ENCODE measurements around the gene LPP. TPM values are rescaled to one million over a fixed set of nuclear protein-coding genes. Genes with fewer than 3 reads are reported as not detected.

Gene LPP
- total and polyA plus RNA-seq, 2 donors (not counting 1 experiment from before 2014, with no cell fraction given): 7.6 to 81.7 TPM

DNA sequence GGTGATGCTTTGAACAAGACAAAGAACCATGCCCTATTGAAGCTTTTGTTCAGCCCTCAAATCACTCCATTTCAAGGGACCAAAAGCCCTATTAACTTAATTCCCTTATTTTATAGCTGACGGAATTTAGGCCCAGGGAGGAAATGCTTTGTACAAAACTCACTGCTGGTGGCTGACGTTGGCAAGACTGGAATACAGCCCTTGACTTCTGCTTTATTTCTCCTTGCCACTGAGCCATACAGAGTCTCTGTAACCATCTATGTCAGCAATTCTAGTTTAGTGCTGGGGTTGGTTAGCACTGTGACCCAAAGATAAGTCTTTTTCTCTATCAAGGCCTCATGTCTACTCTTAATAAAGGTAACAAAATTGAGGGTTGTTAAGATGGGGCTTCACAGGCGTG, 701.7 kb downstream of the LPP start:
- Mint-ChIP-seq H3K4me1 (no peaks in the 10 kb centered on the region), H3K9me3 (ENCODE audit: insufficient read depth) (no peaks in the 10 kb centered on the region), H3K4me3 (no peak overlapping the region), H3K27ac (no peak overlapping the region), H3K27me3 (no peaks in the 10 kb centered on the region)
- ChIA-PET CTCF (interaction anchor here (0.5 kb wide), 1 partner anchor 41 kb away, joined by 5 read pairs; no protein-coding TSS in a partner anchor), POLR2A (no interaction called here)
- DNase-seq: no peak
- H3K4me1 ChIP-seq (ENCODE audit: control insufficient read depth in 2 of 2, insufficient read depth in 2 of 2, low read length in 2 of 2): no peaks in the 10 kb centered on the region
- H3K27me3 ChIP-seq (replicated peaks in 1 of 4; ENCODE audit: control extremely low read depth in 1 of 4, control insufficient read depth in 3 of 4, insufficient read depth in 4 of 4, low read length in 3 of 4): no peaks in the 10 kb centered on the region
- no peaks in the 10 kb centered on the region for H4K20me1 ChIP-seq (ENCODE audit: control insufficient read depth, insufficient read depth, low read length, poor library complexity, severe bottlenecking)
- H3K79me2 ChIP-seq (ENCODE audit: control insufficient read depth, insufficient read depth, low read length): no peaks in the 10 kb centered on the region
- no peaks in the 10 kb centered on the region for H3K9me3 ChIP-seq (ENCODE audit: control extremely low read depth in 1 of 3, control insufficient read depth in 2 of 3, insufficient read depth in 1 of 3, low read length in 2 of 3)
- ATAC-seq (ENCODE audit: low read depth): no peak
- TF ChIP-seq, protein P1, sequence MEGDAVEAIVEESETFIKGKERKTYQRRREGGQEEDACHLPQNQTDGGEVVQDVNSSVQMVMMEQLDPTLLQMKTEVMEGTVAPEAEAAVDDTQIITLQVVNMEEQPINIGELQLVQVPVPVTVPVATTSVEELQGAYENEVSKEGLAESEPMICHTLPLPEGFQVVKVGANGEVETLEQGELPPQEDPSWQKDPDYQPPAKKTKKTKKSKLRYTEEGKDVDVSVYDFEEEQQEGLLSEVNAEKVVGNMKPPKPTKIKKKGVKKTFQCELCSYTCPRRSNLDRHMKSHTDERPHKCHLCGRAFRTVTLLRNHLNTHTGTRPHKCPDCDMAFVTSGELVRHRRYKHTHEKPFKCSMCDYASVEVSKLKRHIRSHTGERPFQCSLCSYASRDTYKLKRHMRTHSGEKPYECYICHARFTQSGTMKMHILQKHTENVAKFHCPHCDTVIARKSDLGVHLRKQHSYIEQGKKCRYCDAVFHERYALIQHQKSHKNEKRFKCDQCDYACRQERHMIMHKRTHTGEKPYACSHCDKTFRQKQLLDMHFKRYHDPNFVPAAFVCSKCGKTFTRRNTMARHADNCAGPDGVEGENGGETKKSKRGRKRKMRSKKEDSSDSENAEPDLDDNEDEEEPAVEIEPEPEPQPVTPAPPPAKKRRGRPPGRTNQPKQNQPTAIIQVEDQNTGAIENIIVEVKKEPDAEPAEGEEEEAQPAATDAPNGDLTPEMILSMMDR (IDR thresholded peaks at IDR 0.05): no peak
- TF ChIP-seq EZH2 (IDR thresholded peaks at IDR 0.05; ENCODE audit: borderline replicate concordance, insufficient read depth, low read depth, low read length, poor library complexity, severe bottlenecking): no peak
- 100% methylated on average over 2 of the region's 3 CpGs for WGBS (ENCODE audit: insufficient coverage)
- no peak overlapping the region for H3K4me3 ChIP-seq (ENCODE audit: control extremely low read depth in 1 of 5, extremely low read depth in 1 of 5, insufficient read depth in 1 of 5, low read depth in 2 of 5, low read length in 4 of 5)
- intact Hi-C loops (cut with micrococcal nuclease): no loop called here
- no peak overlapping the region for H3K9ac ChIP-seq (ENCODE audit: low read length)
- H3K36me3 ChIP-seq (replicated peaks in 1 of 2; ENCODE audit: control extremely low read depth in 1 of 2, control insufficient read depth in 1 of 2, extremely low read depth in 1 of 2, insufficient read depth in 2 of 2, low read length in 1 of 2): peaks cover 0 to 1% of the 10 kb centered on the region in 2 experiments
- H3K27ac ChIP-seq (ENCODE audit: low read length in 2 of 2): no peak overlapping the region
- no peak overlapping the region for H2AFZ ChIP-seq (ENCODE audit: insufficient read depth, low read depth, low read length, poor library complexity, severe bottlenecking)
- no peak overlapping the region for H3K4me2 ChIP-seq (replicated peaks; ENCODE audit: low read depth, low read length, poor library complexity, severe bottlenecking)

DNA sequence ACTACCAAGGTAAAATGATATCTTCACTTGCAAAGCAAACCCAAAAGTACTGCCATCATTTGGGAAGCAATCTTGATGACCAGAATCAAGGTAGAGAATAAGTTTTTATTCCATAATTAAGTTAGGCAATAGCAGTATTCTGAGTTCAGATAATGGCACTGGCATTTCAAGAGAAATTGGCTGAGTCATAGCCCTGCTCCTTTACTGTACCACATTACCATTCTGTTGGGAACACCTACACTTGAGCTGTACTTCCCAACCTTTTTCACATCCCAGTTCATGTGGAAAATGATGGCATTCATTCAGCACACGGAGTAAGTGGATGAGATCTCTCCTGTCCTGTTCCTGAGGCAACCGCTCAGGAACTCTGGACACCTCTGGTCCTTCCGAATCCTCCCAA, 706.2 kb downstream of the LPP start:
- H3K4me3 ChIP-seq (ENCODE audit: control extremely low read depth in 1 of 5, extremely low read depth in 1 of 5, insufficient read depth in 1 of 5, low read depth in 2 of 5, low read length in 4 of 5): no peak overlapping the region
- no peaks in the 10 kb centered on the region for H3K9me3 Mint-ChIP-seq (ENCODE audit: insufficient read depth)
- H3K4me1 ChIP-seq (ENCODE audit: control insufficient read depth in 2 of 2, insufficient read depth in 2 of 2, low read length in 2 of 2): no peaks in the 10 kb centered on the region
- no peak overlapping the region for H3K4me2 ChIP-seq (replicated peaks; ENCODE audit: low read depth, low read length, poor library complexity, severe bottlenecking)
- ChIA-PET CTCF (no interaction called here), POLR2A (no interaction called here)
- DNase-seq (no peak), ATAC-seq (ENCODE audit: low read depth) (no peak)
- H3K27me3 ChIP-seq (replicated peaks in 1 of 4; ENCODE audit: control extremely low read depth in 1 of 4, control insufficient read depth in 3 of 4, insufficient read depth in 4 of 4, low read length in 3 of 4): no peaks in the 10 kb centered on the region
- intact Hi-C loops (cut with micrococcal nuclease): no loop called here
- H3K9ac ChIP-seq (ENCODE audit: low read length): no peak overlapping the region
- H2AFZ ChIP-seq (ENCODE audit: insufficient read depth, low read depth, low read length, poor library complexity, severe bottlenecking): no peak overlapping the region
- H3K27ac Mint-ChIP-seq: no peak overlapping the region
- no peaks in the 10 kb centered on the region for H3K36me3 ChIP-seq (replicated peaks in 1 of 2; ENCODE audit: control extremely low read depth in 1 of 2, control insufficient read depth in 1 of 2, extremely low read depth in 1 of 2, insufficient read depth in 2 of 2, low read length in 1 of 2)
- H3K9me3 ChIP-seq (ENCODE audit: control extremely low read depth in 1 of 3, control insufficient read depth in 2 of 3, insufficient read depth in 1 of 3, low read length in 2 of 3): no peaks in the 10 kb centered on the region
- 88% methylated on average over 3 of the region's 3 CpGs for WGBS (ENCODE audit: insufficient coverage)
- H3K79me2 ChIP-seq (ENCODE audit: control insufficient read depth, insufficient read depth, low read length): no peaks in the 10 kb centered on the region
- H3K27me3 Mint-ChIP-seq: no peaks in the 10 kb centered on the region
- H4K20me1 ChIP-seq (ENCODE audit: control insufficient read depth, insufficient read depth, low read length, poor library complexity, severe bottlenecking): no peaks in the 10 kb centered on the region
- H3K4me1 Mint-ChIP-seq: no peaks in the 10 kb centered on the region
- H3K4me3 Mint-ChIP-seq: no peak overlapping the region
- TF ChIP-seq, protein P1 (IDR thresholded peaks at IDR 0.05): no peak
- no peak for TF ChIP-seq EZH2 (IDR thresholded peaks at IDR 0.05; ENCODE audit: borderline replicate concordance, insufficient read depth, low read depth, low read length, poor library complexity, severe bottlenecking)
- no peak overlapping the region for H3K27ac ChIP-seq (ENCODE audit: low read length in 2 of 2)
